ENCODE data around the gene CLIC3.

DNA sequence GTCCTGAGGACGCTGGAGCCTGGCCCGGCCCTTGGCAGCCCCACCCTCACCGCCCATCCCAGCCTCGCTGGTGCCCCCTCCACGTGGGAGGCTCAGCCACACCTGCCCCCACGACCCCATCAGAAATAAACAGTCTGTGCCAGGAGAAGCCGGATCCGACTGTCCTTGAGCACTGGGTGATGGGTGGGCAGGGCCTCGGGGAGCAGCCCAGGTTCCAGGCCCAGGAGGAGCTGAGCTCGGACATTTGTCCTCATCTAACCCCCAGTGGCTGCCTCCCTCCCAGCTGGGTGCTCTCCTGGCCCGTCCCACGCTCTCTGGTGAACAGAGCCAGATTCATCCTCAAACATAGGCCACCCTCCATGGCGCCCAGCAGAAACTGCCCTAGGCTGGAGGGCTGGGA is 23.6 kb downstream of the CLIC3 start:
- TF ChIP-seq EZH2 (IDR thresholded peaks at IDR 0.05; ENCODE audit: insufficient read depth, poor library complexity, severe bottlenecking): no peak
- TF ChIP-seq EZH2phosphoT487 (IDR thresholded peaks at IDR 0.05; ENCODE audit: insufficient read depth, low read depth): no peak
